ENCODE results near the gene CES3. TPM values are rescaled to one million over a fixed set of nuclear protein-coding genes. Genes with fewer than 3 reads are reported as not detected.

Gene CES3
- total RNA-seq, 1 experiment from 2014 or later: 0.75 TPM

Other genes with a start within 250 kb of the CES3 start
- 110 and 117 TPM in 2 replicates for gene DYNC1LI2, start 209.7 kb upstream of the CES3 start, total RNA-seq (2014; rRNA removed)
- gene TERB1, start 159.7 kb upstream of the CES3 start, total RNA-seq (2014; rRNA removed): not detected in 2 replicates
- 77.2 and 85.9 TPM in 2 replicates for gene NAE1, start 130.3 kb upstream of the CES3 start, total RNA-seq (2014; rRNA removed)
- not detected in 2 replicates for gene CA7, start 116.9 kb upstream of the CES3 start, total RNA-seq (2014; rRNA removed)
- 8.1 and 10.0 TPM in 2 replicates for gene PDP2, start 80.8 kb upstream of the CES3 start, total RNA-seq (2014; rRNA removed)
- not detected in 2 replicates for gene CDH16, start 42.4 kb upstream of the CES3 start, total RNA-seq (2014; rRNA removed)
- 1.1 and 1.7 TPM in 2 replicates for gene RRAD, start 35.7 kb upstream of the CES3 start, total RNA-seq (2014; rRNA removed)
- 147 and 148 TPM in 2 replicates for gene CIAO2B, start 26.9 kb upstream of the CES3 start, total RNA-seq (2014; rRNA removed)
- 45.8 and 53.4 TPM in 2 replicates for gene CES2, start 25.8 kb upstream of the CES3 start, total RNA-seq (2014; rRNA removed)
- gene CES4A, start 27.3 kb downstream of the CES3 start, total RNA-seq (2014; rRNA removed): 0.06 and 0.77 TPM in 2 replicates
- 121 and 123 TPM in 2 replicates for gene CBFB, start 67.9 kb downstream of the CES3 start, total RNA-seq (2014; rRNA removed)
- 16.1 and 24.3 TPM in 2 replicates for gene PHAF1, start 148.7 kb downstream of the CES3 start, total RNA-seq (2014; rRNA removed)
- 75.5 and 85.0 TPM in 2 replicates for gene B3GNT9, start 189.7 kb downstream of the CES3 start, total RNA-seq (2014; rRNA removed)
- gene TRADD, start 198.6 kb downstream of the CES3 start, total RNA-seq (2014; rRNA removed): 31.2 and 46.0 TPM in 2 replicates
- 24.5 and 32.5 TPM in 2 replicates for gene FBXL8, start 198.7 kb downstream of the CES3 start, total RNA-seq (2014; rRNA removed)
- 19.4 and 29.1 TPM in 2 replicates for gene HSF4, start 203.5 kb downstream of the CES3 start, total RNA-seq (2014; rRNA removed)
- 58.0 and 58.6 TPM in 2 replicates for gene NOL3, start 209.3 kb downstream of the CES3 start, total RNA-seq (2014; rRNA removed)
- 21.5 and 25.8 TPM in 2 replicates for gene MATCAP1, start 222.7 kb downstream of the CES3 start, total RNA-seq (2014; rRNA removed)
- 5.1 and 10.3 TPM in 2 replicates for gene EXOC3L1, start 228.9 kb downstream of the CES3 start, total RNA-seq (2014; rRNA removed)
- gene E2F4, start 230.9 kb downstream of the CES3 start, total RNA-seq (2014; rRNA removed): 126 and 153 TPM in 2 replicates
- gene ELMO3, start 237.9 kb downstream of the CES3 start, total RNA-seq (2014; rRNA removed): 1.8 and 1.9 TPM in 2 replicates